Sigmoid colon (tissue), 4 donors: ENCODE data around the gene PDE4D.

Experiments used
- CTCF ChIP-seq, 4 experiments: fragments of 450-650 bp in 3 of 4; fragments of 200-600 bp in 1 of 4; IDR thresholded peaks; one replicate each; pipeline ENCODE4 v1.5.1; 2016 to 2019; ENCODE audit warnings: antibody characterized with exemption in 4 of 4, mild to moderate bottlenecking in 3 of 4, moderate library complexity in 2 of 4
- EP300 ChIP-seq, 4 donors: sonication (generic); formaldehyde crosslinking; IDR thresholded peaks; one replicate each; pipeline ENCODE4 v1.6.1; 2017; ENCODE audit warnings: antibody characterized with exemption in 4 of 4

- TF ChIP-seq CTCF (IDR thresholded peaks at IDR 0.05) (no peak), EP300 (IDR thresholded peaks at IDR 0.05) (no peak)
Observed at GRCh38 chr5:59715228-59715627, 178.3 kb downstream of the PDE4D start.
